PFSK-1 (cell line): Measurements from ENCODE around the gene VWF.
A peak's percentile ranks its signal among the peaks of the same experiment; 100 is the strongest.

Experiments
- POLR2AphosphoS5 ChIP-seq: IDR thresholded peaks from 2 replicates; pipeline ENCODE4 v1.6.1; 2012; ENCODE audit warnings: low read depth, mild to moderate bottlenecking, control low read depth, low read length, moderate library complexity
- TF ChIP-seq, protein P1 (sequence below), 2 experiments: IDR thresholded peaks; 2 replicates each; pipeline versions ENCODE4 v1.6.1 to v1.8.0; 2011 to 2012; ENCODE audit warnings: low read depth in 2 of 2, low read length in 2 of 2, control low read depth in 1 of 2, inconsistent platforms in 1 of 2, mild to moderate bottlenecking in 1 of 2, moderate library complexity in 1 of 2; ENCODE audit not compliant: insufficient read depth in 1 of 2

DNA sequence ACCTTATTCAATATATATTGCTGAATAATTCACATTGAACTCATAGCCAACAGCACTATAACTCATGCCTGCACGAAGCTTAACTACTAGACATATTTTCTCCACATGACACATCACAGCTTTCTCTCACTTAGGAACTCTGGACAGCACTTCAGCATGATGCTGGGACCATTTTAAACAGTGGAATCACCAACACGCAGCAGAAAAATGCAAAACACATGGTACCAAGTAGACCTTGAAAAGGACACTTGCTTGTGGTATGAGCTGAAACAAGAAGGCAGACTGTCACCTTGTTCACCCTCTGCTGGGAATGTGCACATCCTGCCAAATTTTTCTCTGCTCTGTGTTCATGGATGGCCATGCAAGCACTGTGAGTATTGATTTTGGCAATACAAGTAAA is 40.9 kb upstream of the VWF start:
- TF ChIP-seq POLR2AphosphoS5: no peak
- TF ChIP-seq, protein P1, sequence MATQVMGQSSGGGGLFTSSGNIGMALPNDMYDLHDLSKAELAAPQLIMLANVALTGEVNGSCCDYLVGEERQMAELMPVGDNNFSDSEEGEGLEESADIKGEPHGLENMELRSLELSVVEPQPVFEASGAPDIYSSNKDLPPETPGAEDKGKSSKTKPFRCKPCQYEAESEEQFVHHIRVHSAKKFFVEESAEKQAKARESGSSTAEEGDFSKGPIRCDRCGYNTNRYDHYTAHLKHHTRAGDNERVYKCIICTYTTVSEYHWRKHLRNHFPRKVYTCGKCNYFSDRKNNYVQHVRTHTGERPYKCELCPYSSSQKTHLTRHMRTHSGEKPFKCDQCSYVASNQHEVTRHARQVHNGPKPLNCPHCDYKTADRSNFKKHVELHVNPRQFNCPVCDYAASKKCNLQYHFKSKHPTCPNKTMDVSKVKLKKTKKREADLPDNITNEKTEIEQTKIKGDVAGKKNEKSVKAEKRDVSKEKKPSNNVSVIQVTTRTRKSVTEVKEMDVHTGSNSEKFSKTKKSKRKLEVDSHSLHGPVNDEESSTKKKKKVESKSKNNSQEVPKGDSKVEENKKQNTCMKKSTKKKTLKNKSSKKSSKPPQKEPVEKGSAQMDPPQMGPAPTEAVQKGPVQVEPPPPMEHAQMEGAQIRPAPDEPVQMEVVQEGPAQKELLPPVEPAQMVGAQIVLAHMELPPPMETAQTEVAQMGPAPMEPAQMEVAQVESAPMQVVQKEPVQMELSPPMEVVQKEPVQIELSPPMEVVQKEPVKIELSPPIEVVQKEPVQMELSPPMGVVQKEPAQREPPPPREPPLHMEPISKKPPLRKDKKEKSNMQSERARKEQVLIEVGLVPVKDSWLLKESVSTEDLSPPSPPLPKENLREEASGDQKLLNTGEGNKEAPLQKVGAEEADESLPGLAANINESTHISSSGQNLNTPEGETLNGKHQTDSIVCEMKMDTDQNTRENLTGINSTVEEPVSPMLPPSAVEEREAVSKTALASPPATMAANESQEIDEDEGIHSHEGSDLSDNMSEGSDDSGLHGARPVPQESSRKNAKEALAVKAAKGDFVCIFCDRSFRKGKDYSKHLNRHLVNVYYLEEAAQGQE (IDR thresholded peaks at IDR 0.05; ENCODE audit: insufficient read depth in 1 of 2, low read depth in 2 of 2, low read length in 2 of 2): 0 out of 4 replicates have a peak, but pooled peaks of 1 of the 2 experiments have one; percentile 35
